Suppressor macrophage treated with lipopolysaccharide for 4 hours (primary cell): Measurements from ENCODE around the gene P2RX3.
"Not testable (repeated sequence)": the region's sequence is repeated elsewhere in the genome, so short reads cannot be mapped to it uniquely, and the experiment has no call there.

Experiments
- DNase-seq: peaks from one replicate; pipeline ENCODE4 v3.0.0-alpha.2; 2020

The P2RX3 gene

DNA sequence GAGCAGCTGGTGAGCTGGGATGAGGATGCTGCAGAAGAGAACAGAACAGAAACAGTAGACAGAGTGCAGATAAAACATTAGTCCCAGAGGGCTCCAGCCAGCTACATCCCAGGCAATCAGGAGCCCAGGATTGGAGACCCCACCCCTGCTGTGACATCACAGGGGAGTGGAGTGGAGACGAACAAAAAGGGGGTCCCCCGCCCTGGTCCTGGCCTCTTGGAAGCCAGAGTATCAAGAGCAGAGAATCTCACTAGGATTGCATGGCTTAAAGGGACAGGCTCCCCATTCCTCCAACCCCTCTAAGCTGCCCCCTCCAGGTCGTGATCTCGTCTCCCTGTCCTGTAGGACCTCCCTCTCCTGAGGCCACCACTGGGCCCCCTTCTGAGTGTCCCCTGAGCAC is at the start of gene P2RX3:
Gene P2RX3 (plus strand): TSS at position 211 of the 400 bp plus-strand sequence. CDS start 199 bp downstream, outside the sequence.
- no peak for DNase-seq

DNA sequence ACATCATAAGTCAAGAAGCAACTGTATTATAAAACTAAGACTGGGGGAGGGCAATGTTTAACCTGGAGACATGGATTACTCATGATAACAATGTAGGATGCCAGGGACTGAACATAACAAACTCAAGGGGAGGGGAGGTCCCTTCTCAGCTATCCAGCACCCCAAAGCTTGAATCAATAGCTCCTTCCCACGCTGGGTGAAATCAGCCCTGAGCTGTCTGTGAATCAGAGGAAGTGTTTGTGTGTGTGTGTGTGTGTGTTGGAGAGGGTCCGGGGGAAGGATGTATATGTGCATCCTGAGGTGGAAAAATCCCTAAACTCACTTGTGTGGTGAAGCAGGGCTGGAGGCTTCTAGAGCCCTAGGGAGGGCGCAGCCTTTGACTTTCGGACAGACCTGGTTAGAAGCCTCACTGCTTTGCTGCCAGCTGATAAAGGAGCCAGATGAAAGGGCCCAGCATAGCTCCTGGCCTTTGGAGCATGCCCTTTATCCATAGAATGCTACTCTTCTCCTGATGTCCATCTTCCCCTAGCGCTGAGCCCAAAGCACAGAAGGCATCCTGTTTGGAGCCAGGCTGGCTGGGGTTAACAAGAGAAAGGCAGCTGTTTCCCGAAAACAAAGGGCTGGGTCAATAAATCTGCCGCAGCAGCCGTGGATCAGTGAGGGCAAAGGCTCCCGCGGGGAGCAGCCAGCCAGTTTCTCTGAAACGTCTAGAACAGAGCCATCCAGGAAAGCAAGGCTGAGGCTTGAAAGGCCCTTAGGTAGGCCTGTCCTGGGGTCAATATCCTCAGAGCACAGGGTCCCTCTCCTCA is 49.2 kb upstream of the P2RX3 start:
- peak; percentile 16 for DNase-seq

DNA sequence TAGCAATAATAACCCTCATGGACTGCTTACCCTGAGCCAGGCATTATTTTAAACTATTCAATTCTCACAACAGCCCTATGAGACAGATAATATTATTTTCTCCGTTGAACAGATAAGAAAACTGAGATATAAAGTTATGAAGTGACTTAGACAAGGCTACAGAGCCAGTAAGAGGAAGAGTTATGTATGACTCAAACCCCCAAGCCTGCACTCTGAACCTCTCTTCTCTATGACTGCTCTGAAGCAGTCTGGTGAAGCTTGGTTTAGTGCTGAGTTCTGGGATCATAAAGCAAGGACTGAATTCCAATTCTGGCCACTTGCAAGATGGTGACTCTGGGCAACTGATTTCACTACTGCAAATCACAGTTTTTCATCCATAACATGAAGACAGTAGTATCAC is 47.9 kb upstream of the P2RX3 start:
- DNase-seq, result no peak

DNA sequence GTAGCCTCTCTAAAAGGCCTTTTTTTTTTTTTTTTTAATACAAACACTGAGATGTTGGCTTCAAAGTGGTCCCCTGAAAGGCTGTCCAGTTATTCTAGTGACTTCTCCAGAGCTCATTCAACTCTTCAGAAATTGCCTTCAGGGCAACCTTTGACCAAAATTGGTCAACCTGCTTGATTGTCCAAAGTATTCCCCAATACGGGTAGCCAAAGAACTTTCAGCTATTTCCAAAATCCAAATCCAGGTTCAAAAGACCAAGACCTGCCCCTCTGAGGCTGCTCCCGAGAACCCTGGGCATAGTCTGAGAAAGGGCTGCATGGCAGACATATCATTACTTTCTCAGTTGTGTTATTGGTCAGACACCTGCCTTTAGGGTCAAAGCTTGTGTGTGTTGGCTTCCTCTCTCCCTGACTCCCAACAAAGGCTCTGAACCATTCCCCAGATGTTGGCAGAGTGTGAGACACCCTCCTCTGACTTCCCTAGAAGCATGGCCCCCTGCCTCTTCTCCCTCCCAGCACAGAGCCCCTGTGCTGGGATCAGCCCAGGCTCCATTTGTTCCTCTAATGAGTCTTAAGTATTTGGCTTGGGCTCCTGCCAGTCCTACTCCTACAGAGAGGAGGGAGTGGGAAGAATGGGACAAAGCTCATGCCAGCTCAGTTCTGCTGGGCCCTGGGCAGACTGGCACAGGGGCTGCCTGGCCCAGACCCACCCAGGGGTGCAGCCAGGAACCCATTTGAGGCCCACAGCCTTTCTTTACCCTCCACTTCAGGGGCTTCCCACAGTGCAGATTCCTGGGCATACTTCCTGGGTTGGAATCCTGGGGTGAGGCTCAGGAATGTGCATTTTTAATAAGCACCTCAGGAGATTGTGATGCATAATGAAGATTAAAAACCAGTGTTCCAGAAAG is 43.7 kb upstream of the P2RX3 start:
- DNase-seq, result no peak

DNA sequence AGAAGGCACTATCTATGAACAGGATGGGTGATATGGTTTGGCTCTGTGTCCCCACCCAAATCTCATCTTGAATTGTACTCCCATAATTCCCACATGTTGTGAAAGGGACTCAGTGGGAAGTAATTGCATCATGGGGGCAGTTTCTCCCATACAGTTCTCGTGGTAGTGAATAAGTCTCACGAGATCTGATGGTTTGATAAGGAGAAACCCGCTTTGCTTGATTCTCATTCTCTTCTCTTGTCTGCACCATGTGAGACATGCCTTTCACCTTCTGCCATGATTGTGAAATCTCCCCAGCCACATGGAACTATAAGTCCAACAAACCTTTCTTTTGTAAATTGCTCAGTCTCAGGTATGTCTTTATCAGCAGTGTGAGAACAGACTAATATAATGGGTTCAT is 41.9 kb upstream of the P2RX3 start:
- DNase-seq, result not testable (repeated sequence)

DNA sequence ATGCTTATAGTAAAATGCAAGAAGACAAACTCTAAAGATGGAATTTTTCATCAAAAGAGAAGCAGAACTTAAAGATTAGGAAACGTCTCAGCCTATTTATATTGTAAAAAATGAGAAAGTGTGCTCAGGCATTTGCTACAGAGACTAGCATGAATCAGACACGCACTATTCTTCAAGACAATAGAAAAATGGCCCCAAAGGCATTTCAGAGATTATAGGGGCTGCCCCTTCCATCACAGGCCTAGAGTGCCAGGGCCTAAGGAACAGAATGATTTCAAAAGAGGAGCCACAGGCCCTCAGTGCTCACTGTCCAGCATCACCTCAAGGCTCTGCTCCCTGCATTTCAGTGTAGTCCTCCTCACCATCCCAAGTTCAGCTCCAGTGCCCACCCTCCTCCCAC is 40.9 kb upstream of the P2RX3 start:
- no peak for DNase-seq

DNA sequence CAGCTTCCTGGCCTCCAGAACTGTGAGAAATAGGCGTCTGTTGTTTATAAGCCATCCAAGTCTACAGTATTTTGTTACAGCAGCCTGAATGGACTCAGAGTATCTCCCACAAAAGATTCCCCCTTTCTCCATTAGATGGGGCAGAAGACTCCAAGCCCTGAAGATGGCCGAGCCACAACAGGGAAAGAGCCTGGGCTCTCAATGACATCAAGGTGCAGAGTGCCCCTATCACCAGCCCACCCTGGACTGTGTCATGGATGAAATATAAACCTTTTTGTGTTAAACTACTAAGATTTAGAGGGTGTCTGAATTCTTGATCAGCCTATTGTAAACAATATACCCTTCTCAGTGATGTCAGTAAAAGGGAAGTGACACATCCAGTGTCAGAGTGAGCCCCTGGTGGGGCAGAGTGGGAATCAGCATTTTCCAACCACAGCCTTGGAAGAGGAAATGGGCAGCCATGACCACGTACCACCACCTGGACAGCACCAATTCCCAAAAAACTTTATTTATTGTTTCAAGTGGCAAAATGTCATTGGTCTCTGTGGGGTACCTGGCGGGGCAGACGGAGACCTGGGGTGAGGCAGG is 38.9 kb upstream of the P2RX3 start:
- DNase-seq, result no peak

DNA sequence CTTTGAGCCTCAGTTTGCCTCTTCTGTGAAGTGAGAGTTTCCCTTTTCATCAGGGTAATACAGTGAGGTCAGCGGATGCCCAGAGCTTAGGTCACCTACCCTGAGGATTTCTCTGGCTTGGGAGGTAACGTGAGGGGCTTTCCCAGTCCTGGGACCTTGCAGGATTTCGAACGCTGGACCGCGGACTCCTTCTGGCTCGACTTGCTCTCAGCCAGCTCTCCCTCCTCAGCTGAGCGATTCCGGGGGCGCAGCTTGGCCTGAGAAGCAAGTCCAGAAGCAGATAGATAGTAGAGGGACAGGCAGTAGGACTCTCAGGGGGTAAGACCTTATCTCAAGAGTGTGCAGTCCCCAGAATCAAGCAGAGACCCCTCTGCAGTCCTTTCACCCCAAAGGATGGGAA is 37.4 kb upstream of the P2RX3 start:
- no peak for DNase-seq

DNA sequence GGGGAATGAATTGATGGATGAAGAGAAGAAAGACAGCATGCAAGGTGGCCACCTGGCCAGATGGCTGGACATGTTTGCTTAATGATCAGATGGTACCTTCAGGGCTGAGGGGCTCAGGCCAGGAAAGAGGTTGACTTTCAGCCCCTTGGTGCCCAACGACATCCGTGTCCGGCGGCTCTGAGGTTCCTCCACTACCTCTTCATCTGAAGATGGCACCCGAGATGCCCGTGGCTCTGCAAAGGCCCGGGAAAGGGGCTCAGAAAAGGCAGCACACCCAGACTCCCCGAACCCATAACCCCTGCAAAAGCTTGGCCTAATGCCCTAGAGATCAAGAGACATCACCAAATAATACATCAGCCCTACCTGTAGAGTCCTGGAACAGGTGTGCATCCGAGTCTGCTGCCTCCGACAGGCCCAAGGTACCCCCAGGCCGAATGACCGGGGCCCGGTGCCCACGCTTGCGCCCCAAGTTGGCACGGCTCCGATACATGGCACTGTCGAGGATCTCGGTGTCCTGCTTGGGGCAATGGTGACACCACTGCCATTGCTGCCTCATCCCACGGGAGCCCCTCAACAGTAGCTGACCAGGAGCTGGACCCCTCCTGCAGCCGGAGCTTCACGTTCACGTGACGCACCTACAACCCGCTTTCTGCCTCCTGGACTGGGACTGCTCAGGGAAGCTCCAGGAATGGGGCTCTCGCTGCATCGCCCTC is 36.3 kb upstream of the P2RX3 start:
- no peak for DNase-seq

DNA sequence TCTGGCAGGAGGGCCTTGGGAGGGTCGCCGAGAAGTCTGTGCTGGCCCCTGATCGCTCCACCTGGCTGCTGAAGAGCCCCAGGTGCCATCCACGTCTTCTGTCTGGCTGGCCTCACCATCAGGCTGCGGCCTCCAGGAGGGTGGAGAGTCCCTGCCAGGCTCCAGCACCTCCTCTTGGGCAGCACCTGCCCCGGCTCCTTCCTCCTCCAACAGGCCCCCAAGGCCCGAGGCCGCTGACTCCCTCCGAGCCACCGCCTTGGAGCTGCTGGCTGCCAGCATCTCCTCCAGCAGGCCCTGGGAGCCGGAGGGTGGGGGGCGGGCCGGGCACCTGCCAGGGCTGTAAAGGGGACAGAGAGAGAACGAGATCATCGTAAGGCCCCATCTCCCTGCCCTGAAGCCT is 35.7 kb upstream of the P2RX3 start:
- DNase-seq, result no peak

DNA sequence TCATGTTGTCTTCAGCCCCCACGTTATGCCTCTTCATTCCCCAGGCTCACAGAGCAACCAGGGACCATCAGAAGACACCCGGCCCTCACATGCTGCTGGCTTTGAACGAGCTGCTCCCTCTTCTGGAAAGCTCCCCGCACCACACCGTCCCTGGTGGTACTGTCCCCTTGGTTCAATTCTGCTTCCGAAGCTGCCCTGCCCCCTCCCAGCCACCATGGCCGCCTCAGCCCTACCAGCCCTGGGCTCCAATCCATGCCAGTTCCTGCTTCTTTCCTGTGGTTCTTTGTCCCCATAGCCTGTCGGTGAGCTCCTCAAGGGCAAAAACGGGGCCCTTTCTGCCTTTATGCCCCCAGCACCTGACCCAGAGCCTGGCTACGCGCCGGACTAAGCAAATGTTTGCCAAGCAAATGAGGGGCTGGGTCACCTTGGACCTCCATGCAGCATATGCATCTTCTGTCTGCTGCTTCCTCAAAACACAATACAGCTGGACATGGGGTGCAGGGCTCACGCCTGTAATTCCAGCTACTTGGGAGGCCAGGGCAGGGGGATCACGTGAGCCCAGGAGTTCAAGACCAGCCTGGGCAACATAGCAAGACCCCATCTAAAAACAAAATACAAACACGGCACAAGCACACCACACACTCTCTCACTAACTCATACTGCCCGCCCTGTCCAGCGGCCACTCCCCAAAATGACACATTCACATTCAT is 34.7 kb upstream of the P2RX3 start:
- no peak for DNase-seq

DNA sequence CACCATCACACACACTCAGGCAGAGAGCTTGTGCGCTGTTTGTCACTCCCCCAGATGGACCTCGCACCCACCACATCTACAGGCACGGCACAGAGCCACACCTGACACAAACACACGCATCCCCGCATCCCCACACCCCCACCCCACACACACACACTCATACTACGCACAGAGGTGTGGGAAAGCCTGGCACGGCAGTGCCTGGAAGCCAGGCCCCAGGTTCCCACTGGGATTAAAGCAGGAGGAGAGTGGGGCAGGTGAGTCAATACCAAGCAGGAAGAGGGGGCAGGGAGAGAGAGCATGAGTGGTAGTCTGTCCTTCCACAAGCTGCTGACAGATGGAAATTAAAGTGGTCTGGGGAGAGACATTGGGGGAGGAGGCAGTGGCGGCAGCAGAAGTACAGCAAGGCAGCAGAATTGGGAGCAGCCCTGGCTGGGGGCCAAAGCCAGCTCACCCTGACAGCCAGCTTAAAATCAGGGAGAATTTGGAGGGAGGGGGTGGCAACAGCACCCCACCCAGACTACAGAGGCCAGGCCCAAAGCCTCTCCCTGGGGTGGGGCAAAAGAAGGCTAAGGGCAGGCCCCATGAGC is 34.1 kb upstream of the P2RX3 start:
- no peak for DNase-seq

DNA sequence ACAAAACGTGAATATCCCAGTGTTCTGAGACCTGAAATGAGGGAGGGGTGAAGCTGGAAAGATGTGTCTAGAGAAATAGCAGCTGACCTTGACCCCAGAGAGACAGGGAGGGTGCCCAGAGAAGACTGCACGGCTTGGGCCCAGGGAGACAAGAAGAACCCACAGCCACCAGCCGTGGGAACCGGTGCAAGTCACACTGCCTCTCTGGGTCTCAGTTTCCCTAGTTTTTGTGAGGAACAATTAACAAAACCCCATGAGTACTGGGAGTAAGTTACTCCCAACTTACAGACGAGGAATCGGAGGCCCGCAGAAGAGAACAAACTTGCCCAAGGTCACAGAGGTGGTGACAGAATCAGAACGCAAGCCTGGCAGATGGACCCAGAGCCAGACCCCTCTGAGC is 32.6 kb upstream of the P2RX3 start:
- no peak for DNase-seq

DNA sequence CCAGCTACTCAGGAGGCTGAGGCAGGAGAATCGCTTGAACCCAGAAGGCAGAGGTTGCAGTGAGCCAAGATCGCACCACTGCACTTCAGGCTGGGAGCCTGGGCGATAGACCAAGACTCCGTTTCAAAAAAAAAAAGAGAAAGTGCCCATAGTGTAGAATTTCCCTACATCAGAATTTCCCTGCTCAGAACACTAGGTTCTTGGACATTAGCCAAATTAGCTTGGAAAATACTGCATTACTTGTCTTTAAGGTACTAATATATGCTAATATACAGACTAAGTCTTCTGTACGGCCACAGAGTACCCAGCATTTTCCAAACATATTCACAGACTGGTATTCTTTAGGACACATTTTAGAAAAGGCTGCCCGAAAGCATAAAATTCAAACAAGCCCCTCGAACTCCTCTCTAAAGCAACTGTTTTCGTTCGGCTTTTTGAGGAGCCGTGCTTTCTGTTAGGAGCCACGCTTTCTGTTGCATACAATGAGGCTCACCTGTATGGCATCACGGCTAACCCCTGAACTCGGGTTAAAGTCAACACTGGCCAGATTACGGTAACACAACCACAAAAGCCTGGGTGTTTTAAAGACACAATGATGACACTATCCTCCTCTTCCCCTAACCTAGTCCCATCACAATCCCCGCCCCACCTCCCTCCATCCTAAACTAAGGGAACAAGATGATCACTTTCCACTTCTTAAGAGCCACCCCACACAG is 31.8 kb upstream of the P2RX3 start:
- DNase-seq, result no peak

DNA sequence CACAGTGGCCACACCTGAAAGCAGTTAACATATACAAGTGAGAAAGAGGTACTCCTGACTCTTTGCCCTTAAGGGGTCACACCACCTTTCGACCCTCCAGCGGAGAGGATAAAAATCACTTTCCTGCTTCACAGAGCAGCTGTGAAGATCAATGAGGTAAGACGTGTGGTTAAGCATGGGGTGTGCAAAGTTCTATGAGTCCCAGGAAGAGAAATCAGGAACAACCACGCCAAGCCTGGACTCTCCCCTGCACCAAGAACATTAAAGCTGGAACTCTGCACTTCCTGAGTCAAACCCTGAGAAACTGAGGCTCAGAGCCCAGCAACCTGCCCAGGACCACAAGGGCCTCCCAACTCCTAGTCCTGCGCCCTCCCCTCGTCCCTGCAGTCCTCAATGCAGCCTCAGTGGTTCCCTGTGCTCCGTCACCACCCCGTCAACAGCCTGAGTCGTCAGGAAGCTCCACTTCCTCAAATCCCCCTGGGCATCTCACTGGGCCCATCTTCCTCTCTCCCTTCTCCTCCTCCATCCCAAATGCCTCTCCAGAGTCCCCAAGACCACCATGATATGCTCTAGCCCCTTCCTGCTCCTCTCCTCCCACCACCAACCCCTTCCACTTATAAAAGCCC is 31.1 kb upstream of the P2RX3 start:
- peak; percentile 58 for DNase-seq

DNA sequence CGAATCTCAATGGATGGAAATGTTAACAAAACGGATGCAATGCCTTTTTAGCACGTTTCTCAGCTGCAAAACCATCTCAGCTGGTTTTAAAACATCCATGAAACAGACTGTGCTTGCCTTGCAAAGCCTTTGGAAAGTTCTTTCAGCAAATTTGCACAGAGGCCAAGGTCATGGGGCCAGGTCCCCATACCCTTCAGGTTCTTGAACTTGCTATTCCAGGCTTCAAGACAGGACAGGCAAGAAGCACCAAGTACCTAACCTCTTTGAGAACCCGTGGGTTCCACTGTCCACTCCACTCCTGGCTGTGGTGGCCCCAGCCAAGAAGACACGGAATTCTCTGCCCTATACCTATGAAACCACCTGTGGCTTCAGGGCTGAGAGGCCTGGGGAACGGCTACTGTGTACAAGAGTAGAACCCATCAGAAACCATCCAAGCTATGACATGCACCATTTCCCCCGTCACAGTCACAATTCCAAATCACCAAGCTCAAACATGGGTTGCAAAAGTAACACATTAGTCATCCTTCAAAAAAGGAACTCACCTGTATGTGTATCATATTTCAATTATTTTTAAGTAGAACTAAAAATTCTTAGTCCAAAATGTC is 30.4 kb upstream of the P2RX3 start:
- no peak for DNase-seq

DNA sequence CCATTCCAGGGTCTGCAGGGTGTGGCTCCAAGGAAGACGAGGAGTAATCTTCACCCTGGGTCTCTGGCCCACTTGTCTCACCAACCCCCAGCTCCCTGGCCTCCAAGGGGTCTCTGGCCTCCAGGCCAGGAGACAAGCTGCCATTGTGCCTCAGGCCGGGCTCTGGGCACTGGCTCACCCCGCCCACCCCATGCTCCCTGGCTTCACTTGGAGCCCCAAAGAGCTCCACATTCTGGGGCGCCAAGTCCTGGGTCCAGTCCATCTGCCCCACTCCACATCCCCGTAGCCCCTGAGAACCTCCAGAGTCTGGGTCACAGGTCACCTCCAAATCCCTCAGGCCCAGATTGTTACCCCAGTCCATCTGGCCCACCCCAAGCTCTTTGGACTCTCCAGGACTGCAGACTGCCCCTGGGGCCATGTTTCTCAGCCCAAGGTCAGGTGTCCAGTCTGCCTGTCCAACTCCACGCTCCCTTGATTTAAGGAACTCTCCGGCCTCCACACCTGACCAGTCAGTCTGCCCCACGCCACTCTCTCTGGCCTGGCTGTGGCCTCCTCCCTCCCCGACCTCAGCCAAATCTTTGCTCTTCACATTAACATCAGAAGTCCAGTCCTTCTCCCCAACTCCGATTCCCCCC is 29.6 kb upstream of the P2RX3 start:
- DNase-seq, result no peak

DNA sequence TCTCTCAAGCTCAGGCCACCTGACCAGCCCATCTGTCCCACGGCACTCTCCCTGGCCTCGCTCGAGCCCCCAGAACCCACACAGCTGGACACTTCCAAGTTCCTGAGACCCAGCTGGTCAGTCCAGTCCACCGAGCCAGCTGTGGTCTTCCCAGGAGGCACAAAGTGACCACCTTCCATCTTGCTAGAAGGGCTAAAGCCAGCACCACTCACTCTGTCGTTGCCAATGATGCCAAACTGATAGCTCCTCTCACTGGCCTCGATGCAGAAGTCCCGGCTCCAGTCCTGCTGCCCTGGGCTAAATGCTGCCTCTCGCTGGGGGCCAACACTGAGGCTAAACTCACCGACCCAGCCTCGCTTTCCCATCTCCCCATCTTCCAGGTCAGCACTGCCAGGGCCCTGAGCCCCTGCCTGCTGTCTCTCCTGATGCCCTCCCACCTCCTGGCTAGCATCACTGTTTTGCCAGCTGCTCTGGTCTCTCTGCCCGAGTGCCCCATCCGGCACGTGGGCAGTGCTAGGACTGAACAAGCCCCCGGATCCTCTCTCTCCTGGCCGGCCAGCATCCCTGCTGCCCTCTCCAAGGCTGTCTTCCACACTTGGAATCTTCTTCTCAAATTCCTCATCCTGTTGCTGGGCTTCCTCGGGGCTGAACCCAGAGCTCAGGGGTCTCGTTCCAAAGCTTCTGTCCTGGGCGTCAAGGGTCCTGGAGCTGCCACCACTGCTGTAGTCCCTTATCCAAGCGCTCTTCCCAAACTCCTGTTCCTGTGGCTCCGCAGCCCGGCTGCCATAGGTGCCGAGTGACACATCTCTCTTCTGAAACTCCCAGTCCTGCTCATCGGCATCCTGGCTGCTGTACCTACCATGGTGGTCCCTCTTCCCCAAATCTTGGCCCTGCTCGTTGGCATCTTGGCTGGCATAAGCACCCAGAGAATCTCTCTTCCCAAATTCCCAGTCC is 28.8 kb upstream of the P2RX3 start:
- DNase-seq, result no peak

DNA sequence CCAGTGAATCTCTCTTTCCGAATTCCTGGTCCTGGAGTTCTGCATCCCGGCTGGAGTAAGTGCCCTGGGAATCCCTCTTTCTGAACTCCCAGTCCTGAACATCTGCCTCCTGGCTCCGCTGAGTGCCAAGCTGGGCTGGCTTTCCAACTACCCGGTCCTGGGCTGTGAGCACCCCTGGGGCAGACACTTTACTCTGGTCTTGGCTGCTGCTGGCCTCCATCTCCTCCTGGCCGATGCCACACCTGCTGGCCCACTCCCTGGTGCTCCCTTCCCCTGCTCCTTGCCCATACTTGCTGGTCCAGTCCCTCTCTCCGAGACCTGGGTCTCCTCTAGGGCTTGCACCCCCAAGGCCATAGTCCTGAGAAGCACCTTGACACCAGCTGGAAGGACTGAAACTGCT is 28.1 kb upstream of the P2RX3 start:
- DNase-seq, result no peak
